Panc1 (cell line): ENCODE data around the gene THOC2. TPM values are rescaled to one million over a fixed set of nuclear protein-coding genes. Genes with fewer than 3 reads are reported as not detected.

Experiments used
- ATAC-seq: fragments of 200-7000 bp; cut with Tn5 transposase; 2 replicates; pipeline ENCODE4 v1.9.1; 2020; ENCODE audit warnings: mild to moderate bottlenecking, moderate library complexity
- BruUV-seq: library from RNA; stranded (reverse); fragments of 400-500 nt; replicated peaks from 2 replicates; lab custom pipeline; 2021; lab: Mats Ljungman, UMichigan
- CTCF ChIA-PET: fragments of 300-600 bp; sonication (Branson Sonifier 250); formaldehyde crosslinking; loops from one replicate; lab custom pipeline; 2022; ENCODE audit warnings: antibody characterized with exemption; lab: Charles Lee
- POLR2A ChIA-PET: fragments of 300-600 bp; sonication (Branson Sonifier 250); formaldehyde crosslinking; loops from one replicate; lab custom pipeline; 2022; ENCODE audit warnings: antibody characterized with exemption; lab: Charles Lee
- DNase-seq: peaks from one replicate; pipeline ENCODE4 v3.0.0-alpha.2; 2010; ENCODE audit warnings: low read depth, low spot score
- H3K27ac ChIP-seq: 2 replicates; pipeline ENCODE4 v1.5.1; 2011; ENCODE audit warnings: mild to moderate bottlenecking, low read length, inconsistent platforms
- H3K27me3 ChIP-seq: fragments of 200-500 bp; sonication (Bioruptor generic); 2 replicates; pipeline ENCODE4 v1.6.0; 2014; ENCODE audit warnings: low read length, inconsistent platforms; ENCODE audit not compliant: control insufficient read depth, insufficient read depth
- H3K36me3 ChIP-seq: fragments of 200-500 bp; sonication (Bioruptor generic); 2 replicates; pipeline ENCODE4 v1.5.1; 2014; ENCODE audit warnings: inconsistent platforms, mild to moderate bottlenecking, low read length, moderate library complexity; ENCODE audit not compliant: control insufficient read depth, insufficient read depth
- H3K4me1 ChIP-seq: 2 replicates; pipeline ENCODE4 v1.5.1; 2011; ENCODE audit warnings: inconsistent platforms, mild to moderate bottlenecking, low read length, moderate library complexity; ENCODE audit not compliant: control insufficient read depth, insufficient read depth
- H3K4me3 ChIP-seq, 2 experiments: 2 replicates each; pipeline ENCODE4 v1.5.1; 2011 to 2012; ENCODE audit warnings: low read depth in 2 of 2, low read length in 2 of 2, mild to moderate bottlenecking in 2 of 2, inconsistent platforms in 1 of 2, moderate library complexity in 1 of 2
- H3K9me3 ChIP-seq: fragments of 200-500 bp; sonication (Bioruptor generic); 2 replicates; pipeline ENCODE4 v1.5.1; 2014; ENCODE audit warnings: low read depth, mild to moderate bottlenecking, inconsistent platforms, low read length, moderate library complexity; ENCODE audit not compliant: control insufficient read depth, insufficient read depth
- CTCF ChIP-seq: fragments of 450-650 bp; IDR thresholded peaks from 2 replicates; pipeline ENCODE4 v1.5.1; 2017; ENCODE audit warnings: mild to moderate bottlenecking
- POLR2AphosphoS5 ChIP-seq: IDR thresholded peaks from 2 replicates; pipeline ENCODE4 v1.6.1; 2012; ENCODE audit warnings: mild to moderate bottlenecking, low read depth, low read length, moderate library complexity
- SIN3A ChIP-seq: IDR thresholded peaks from 2 replicates; pipeline ENCODE4 v1.6.1; 2012; ENCODE audit warnings: low read depth, mild to moderate bottlenecking, low read length, moderate library complexity, borderline replicate concordance; ENCODE audit not compliant: insufficient read depth
- TCF7L2 ChIP-seq: IDR thresholded peaks from 2 replicates; pipeline ENCODE4 v1.6.1; 2011; ENCODE audit warnings: mild to moderate bottlenecking, low read depth, low read length, inconsistent platforms
- in situ Hi-C: cut with HindIII; loops from 2 replicates; pipeline ENCODE4 v1.10.0; 2016; ENCODE audit warnings: low sequenced_read_pairs, low pct_unique_long_range_greater_than_20kb
- intact Hi-C: fragments of 100-400 bp; cut with micrococcal nuclease; formaldehyde crosslinking; loops from one replicate; pipeline ENCODE4 v1.10.0; 2022; ENCODE audit not compliant: unreplicated experiment
- total RNA-seq: library from RNA; stranded (reverse); gene quantifications from one replicate; pipeline ENCODE4 v1.2.1, GENCODE V29; 2021; ENCODE audit not compliant: unreplicated experiment
- TF ChIP-seq, protein P1 (sequence below), 2 experiments: IDR thresholded peaks; 2 replicates each; pipeline ENCODE4 v1.6.1; 2011 to 2012; ENCODE audit warnings: low read depth in 2 of 2, control low read depth in 1 of 2, low read length in 1 of 2, mild to moderate bottlenecking in 1 of 2, moderate library complexity in 1 of 2; ENCODE audit not compliant: insufficient read depth in 1 of 2

THOC2 gene
- total RNA-seq, 1 experiment from 2014 or later: 194 TPM

DNA sequence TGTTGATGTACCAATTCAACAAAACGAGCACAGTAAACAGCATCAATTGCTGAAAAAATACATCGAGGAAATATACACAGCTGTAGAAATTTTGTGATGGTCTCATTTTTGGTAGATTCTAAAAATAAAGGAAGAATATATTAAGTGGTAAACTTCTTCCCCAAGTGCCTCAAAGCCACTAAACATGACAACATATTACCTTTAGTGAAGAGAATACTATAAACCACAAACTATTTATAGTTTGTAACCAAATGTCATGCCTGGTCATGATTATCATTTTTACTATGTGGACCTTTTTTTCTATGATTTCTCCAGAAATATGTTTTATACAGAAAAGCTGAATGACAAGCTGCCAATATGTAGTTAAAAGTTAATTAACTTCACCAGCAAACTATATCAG is 106.9 kb downstream of the THOC2 start:
- Histone ChIP-seq H3K27me3 (no peaks in the 10 kb centered on the region), H3K27ac (no peak overlapping the region), H3K4me3 (no peak overlapping the region), H3K4me1 (no peaks in the 10 kb centered on the region), H3K36me3 (peaks cover 48% of the 10 kb centered on the region), H3K9me3 (no peaks in the 10 kb centered on the region)
- POLR2A ChIA-PET: no interaction called here
- CTCF ChIA-PET: no interaction called here
- intact Hi-C loops (no loop called here), in situ Hi-C loops (no loop called here)
- no peak for DNase-seq
- BruUV-seq: no TSS peak
- TF ChIP-seq, protein P1, sequence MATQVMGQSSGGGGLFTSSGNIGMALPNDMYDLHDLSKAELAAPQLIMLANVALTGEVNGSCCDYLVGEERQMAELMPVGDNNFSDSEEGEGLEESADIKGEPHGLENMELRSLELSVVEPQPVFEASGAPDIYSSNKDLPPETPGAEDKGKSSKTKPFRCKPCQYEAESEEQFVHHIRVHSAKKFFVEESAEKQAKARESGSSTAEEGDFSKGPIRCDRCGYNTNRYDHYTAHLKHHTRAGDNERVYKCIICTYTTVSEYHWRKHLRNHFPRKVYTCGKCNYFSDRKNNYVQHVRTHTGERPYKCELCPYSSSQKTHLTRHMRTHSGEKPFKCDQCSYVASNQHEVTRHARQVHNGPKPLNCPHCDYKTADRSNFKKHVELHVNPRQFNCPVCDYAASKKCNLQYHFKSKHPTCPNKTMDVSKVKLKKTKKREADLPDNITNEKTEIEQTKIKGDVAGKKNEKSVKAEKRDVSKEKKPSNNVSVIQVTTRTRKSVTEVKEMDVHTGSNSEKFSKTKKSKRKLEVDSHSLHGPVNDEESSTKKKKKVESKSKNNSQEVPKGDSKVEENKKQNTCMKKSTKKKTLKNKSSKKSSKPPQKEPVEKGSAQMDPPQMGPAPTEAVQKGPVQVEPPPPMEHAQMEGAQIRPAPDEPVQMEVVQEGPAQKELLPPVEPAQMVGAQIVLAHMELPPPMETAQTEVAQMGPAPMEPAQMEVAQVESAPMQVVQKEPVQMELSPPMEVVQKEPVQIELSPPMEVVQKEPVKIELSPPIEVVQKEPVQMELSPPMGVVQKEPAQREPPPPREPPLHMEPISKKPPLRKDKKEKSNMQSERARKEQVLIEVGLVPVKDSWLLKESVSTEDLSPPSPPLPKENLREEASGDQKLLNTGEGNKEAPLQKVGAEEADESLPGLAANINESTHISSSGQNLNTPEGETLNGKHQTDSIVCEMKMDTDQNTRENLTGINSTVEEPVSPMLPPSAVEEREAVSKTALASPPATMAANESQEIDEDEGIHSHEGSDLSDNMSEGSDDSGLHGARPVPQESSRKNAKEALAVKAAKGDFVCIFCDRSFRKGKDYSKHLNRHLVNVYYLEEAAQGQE (IDR thresholded peaks at IDR 0.05; ENCODE audit: insufficient read depth in 1 of 2, low read depth in 2 of 2, low read length in 1 of 2): no peak
- no peak for ATAC-seq

GRCh38 chrX:123625477-123625876 is 107.4 kb downstream of the THOC2 start:
- no peak overlapping the region for H3K4me3 ChIP-seq
- BruUV-seq: no TSS peak
- no peaks in the 10 kb centered on the region for H3K27me3 ChIP-seq
- no peak for ATAC-seq
- intact Hi-C loops: no loop called here
- DNase-seq: no peak
- no peak overlapping the region for H3K27ac ChIP-seq
- ChIA-PET CTCF (no interaction called here), POLR2A (no interaction called here)
- peaks cover 50% of the 10 kb centered on the region for H3K36me3 ChIP-seq
- TF ChIP-seq TCF7L2 (no peak), POLR2AphosphoS5 (no peak), SIN3A (no peak), CTCF (no peak)
- TF ChIP-seq, protein P1 (IDR thresholded peaks at IDR 0.05; ENCODE audit: insufficient read depth in 1 of 2, low read depth in 2 of 2, low read length in 1 of 2): no peak
- no peaks in the 10 kb centered on the region for H3K4me1 ChIP-seq
- H3K9me3 ChIP-seq: no peaks in the 10 kb centered on the region
- in situ Hi-C loops: no loop called here
